Gastrocnemius medialis (tissue), 4 donors: ENCODE results near the gene PITX3. TPM values are rescaled to one million over a fixed set of nuclear protein-coding genes. Genes with fewer than 3 reads are reported as not detected.
"Not testable (repeated sequence)": the region's sequence is repeated elsewhere in the genome, so short reads cannot be mapped to it uniquely, and the experiment has no call there.

ENCODE experiments used
- ATAC-seq, 2 donors: fragments of 150-250 bp; one replicate each; pipeline ENCODE4 v1.9.1; 2016
- DNase-seq, 2 donors: peaks; one replicate each; pipeline ENCODE4 v3.0.0-alpha.2; 2019
- H3K27ac ChIP-seq, 4 donors: fragments of 200-600 bp; sonication (generic); 1 replicate in 1 of 4; 2 replicates in 3 of 4; pipeline ENCODE4 v1.5.1; 2016 to 2018; ENCODE audit warnings: mild to moderate bottlenecking in 2 of 4, moderate library complexity in 1 of 4
- H3K27me3 ChIP-seq, 3 donors: fragments of 200-600 bp; sonication (generic) in 2 of 3; 1 replicate in 1 of 3; 2 replicates in 2 of 3; pipeline versions ENCODE4 v1.5.1 to v1.6.0; 2016 to 2019; ENCODE audit warnings: mild to moderate bottlenecking in 1 of 3, moderate library complexity in 1 of 3
- H3K36me3 ChIP-seq, 2 donors: fragments of 200-600 bp; sonication (generic) in 1 of 2; one replicate each; pipeline ENCODE4 v1.5.1; 2017 to 2018
- H3K4me1 ChIP-seq, 2 donors: fragments of 200-600 bp; sonication (generic) in 1 of 2; one replicate each; pipeline ENCODE4 v1.5.1; 2016 to 2017; ENCODE audit warnings: mild to moderate bottlenecking in 2 of 2
- H3K4me3 ChIP-seq, 4 donors: fragments of 200-600 bp; sonication (generic) in 3 of 4; 1 replicate in 1 of 4; 2 replicates in 3 of 4; pipeline ENCODE4 v1.5.1; 2016 to 2019; ENCODE audit warnings: mild to moderate bottlenecking in 2 of 4
- H3K9me3 ChIP-seq, 3 donors: fragments of 200-600 bp; sonication (generic) in 2 of 3; 1 replicate in 1 of 3; 2 replicates in 2 of 3; pipeline ENCODE4 v1.5.1; 2016 to 2019
- POLR2A ChIP-seq, 2 donors: fragments of 450-650 bp; IDR thresholded peaks; one replicate each; pipeline ENCODE4 v1.6.1; 2017; ENCODE audit warnings: antibody characterized with exemption in 2 of 2, mild to moderate bottlenecking in 2 of 2, moderate library complexity in 2 of 2
- in situ Hi-C, 4 donors: fragments of 200-750 bp; cut with MboI; loops; one replicate each; pipeline versions ENCODE4 v1.15.0 to v1.8.0; 2017; ENCODE audit warnings: low sequenced_read_pairs in 4 of 4
- intact Hi-C: fragments of 100-400 bp; cut with DNase I; formaldehyde crosslinking; loops from one replicate; pipeline ENCODE4 v1.15.1; 2023; ENCODE audit warnings: low total_unique reads
- total RNA-seq, 4 donors: library from RNA; depleted of rRNA; stranded (reverse); fragments of >200 nt; gene quantifications; one replicate each; pipeline versions ENCODE4 v1.1.0 to v1.2.3, GENCODE V29; 2016
- TF ChIP-seq, protein P1 (sequence below), 5 experiments: fragments of 450-650 bp in 3 of 5; fragments of 200-600 bp in 2 of 5; sonication (generic) in 2 of 5; IDR thresholded peaks in 4 of 5; conservative IDR thresholded peaks in 1 of 5; 1 replicate in 4 of 5; 2 replicates in 1 of 5; pipeline ENCODE4 v1.5.1; 2016 to 2019; ENCODE audit warnings: antibody characterized with exemption in 5 of 5, mild to moderate bottlenecking in 3 of 5, moderate library complexity in 3 of 5

Gene PITX3
- total RNA-seq, 4 donors from 2014 or later = 4.2 to 8.9 (median 6.5) TPM

GRCh38 chr10:102198027-102198426, 43.3 kb downstream of the PITX3 start:
- Histone ChIP-seq H3K9me3 (no peaks in the 10 kb centered on the region), H3K27me3 (no peaks in the 10 kb centered on the region), H3K27ac (no peak overlapping the region), H3K4me1 (peaks cover 0 to 4% of the 10 kb centered on the region in 2 donors), H3K4me3 (no peak overlapping the region), H3K36me3 (no peaks in the 10 kb centered on the region)
- in situ Hi-C loops (no loop called here), intact Hi-C loops (no loop called here)
- DNase-seq (no peak), ATAC-seq (no peak)
- TF ChIP-seq, protein P1, sequence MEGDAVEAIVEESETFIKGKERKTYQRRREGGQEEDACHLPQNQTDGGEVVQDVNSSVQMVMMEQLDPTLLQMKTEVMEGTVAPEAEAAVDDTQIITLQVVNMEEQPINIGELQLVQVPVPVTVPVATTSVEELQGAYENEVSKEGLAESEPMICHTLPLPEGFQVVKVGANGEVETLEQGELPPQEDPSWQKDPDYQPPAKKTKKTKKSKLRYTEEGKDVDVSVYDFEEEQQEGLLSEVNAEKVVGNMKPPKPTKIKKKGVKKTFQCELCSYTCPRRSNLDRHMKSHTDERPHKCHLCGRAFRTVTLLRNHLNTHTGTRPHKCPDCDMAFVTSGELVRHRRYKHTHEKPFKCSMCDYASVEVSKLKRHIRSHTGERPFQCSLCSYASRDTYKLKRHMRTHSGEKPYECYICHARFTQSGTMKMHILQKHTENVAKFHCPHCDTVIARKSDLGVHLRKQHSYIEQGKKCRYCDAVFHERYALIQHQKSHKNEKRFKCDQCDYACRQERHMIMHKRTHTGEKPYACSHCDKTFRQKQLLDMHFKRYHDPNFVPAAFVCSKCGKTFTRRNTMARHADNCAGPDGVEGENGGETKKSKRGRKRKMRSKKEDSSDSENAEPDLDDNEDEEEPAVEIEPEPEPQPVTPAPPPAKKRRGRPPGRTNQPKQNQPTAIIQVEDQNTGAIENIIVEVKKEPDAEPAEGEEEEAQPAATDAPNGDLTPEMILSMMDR (IDR thresholded peaks at IDR 0.05 in 4 of 5, conservative IDR thresholded peaks at IDR 0.05 in 1 of 5) = no peak
- no peak for TF ChIP-seq POLR2A (IDR thresholded peaks at IDR 0.05)

- H3K36me3 ChIP-seq = no peaks in the 10 kb centered on the region
- in situ Hi-C loops (no loop called here), intact Hi-C loops (no loop called here)
- H3K4me1 ChIP-seq = peaks cover 0 to 4% of the 10 kb centered on the region in 2 donors
- no peak overlapping the region for H3K27ac ChIP-seq
- H3K27me3 ChIP-seq = no peaks in the 10 kb centered on the region
- no peaks in the 10 kb centered on the region for H3K9me3 ChIP-seq
- TF ChIP-seq, protein P1 (IDR thresholded peaks at IDR 0.05 in 4 of 5, conservative IDR thresholded peaks at IDR 0.05 in 1 of 5) = no peak
- no peak for TF ChIP-seq POLR2A (IDR thresholded peaks at IDR 0.05)
- no peak for ATAC-seq
- no peak overlapping the region for H3K4me3 ChIP-seq
- no peak for DNase-seq
These were observed 44.4 kb downstream of the PITX3 start for GRCh38 chr10:102196893-102197292.

DNA sequence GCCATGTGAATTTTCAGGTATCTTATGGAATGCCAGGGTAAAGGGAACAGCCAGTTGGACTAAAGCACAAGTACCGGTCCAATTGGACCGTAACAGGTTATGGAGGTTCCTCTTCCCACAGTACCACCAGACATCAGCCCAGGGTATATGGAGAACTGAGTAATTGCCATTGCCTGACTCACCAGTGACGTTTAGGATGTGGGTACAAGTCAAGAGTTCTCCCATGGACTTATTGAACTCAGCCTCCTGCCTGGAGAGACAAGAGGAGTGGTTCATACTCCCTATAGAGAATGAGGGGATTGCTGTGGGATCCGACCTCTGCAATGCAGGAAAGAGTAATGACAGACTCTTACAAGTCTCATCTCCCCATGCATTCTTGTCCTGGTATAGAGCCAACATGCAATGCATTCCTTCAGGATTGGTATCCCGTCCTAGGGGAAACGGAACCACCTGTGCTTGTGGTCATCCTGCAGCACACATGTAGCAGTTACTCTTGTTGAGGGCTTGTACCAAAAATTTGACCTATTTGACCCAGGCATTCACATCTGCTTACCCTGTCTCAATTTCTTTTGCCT, 45.9 kb downstream of the PITX3 start:
- Histone ChIP-seq H3K9me3 (no peaks in the 10 kb centered on the region), H3K27me3 (no peaks in the 10 kb centered on the region), H3K4me1 (peaks cover 0 to 4% of the 10 kb centered on the region in 2 donors), H3K27ac (no peak overlapping the region), H3K4me3 (no peak overlapping the region), H3K36me3 (no peaks in the 10 kb centered on the region)
- DNase-seq = no peak
- intact Hi-C loops (no loop called here), in situ Hi-C loops (no loop called here)
- ATAC-seq = no peak
- TF ChIP-seq POLR2A (IDR thresholded peaks at IDR 0.05) = no peak
- TF ChIP-seq, protein P1 (IDR thresholded peaks at IDR 0.05 in 4 of 5, conservative IDR thresholded peaks at IDR 0.05 in 1 of 5) = no peak

- DNase-seq (no peak), ATAC-seq (no peak)
- Histone ChIP-seq H3K27me3 (no peaks in the 10 kb centered on the region), H3K4me1 (no peaks in the 10 kb centered on the region), H3K27ac (no peak overlapping the region), H3K36me3 (no peaks in the 10 kb centered on the region), H3K9me3 (no peaks in the 10 kb centered on the region), H3K4me3 (no peak overlapping the region)
- TF ChIP-seq POLR2A (IDR thresholded peaks at IDR 0.05) = no peak
- TF ChIP-seq, protein P1 (IDR thresholded peaks at IDR 0.05 in 4 of 5, conservative IDR thresholded peaks at IDR 0.05 in 1 of 5) = no peak
- in situ Hi-C loops = no loop called here
- intact Hi-C loops = no loop called here
These were observed 49.4 kb downstream of the PITX3 start for GRCh38 chr10:102191956-102192355.

GRCh38 chr10:102188941-102189898, 52.1 kb downstream of the PITX3 start:
- H3K4me3 ChIP-seq, H3K4me1 ChIP-seq, H3K36me3 ChIP-seq, H3K9me3 ChIP-seq, ATAC-seq, in situ Hi-C loops, H3K27me3 ChIP-seq, H3K27ac ChIP-seq, intact Hi-C loops, DNase-seq: not testable (repeated sequence)
